HEK293T (cell line): ENCODE measurements around the gene IFNL3.

Source experiments
- CTCF ChIA-PET: fragments of 350-600 bp; formaldehyde crosslinking; extraction: SDS; loops from one replicate; lab custom pipeline; 2021; ENCODE audit warnings: antibody characterized with exemption, inconsistent platforms; lab: Yijun Ruan, JAX
- POLR2A ChIA-PET: fragments of 350-600 bp; formaldehyde crosslinking; extraction: SDS; loops from one replicate; lab custom pipeline; 2020; ENCODE audit warnings: antibody characterized with exemption, inconsistent platforms; lab: Yijun Ruan, JAX
- DNase-seq: peaks from one replicate; pipeline ENCODE4 v3.0.0; 2012; ENCODE audit warnings: mixed read lengths; ENCODE audit errors: extremely low spot score
- ARNT ChIP-seq: fragments of 450-650 bp; IDR thresholded peaks from 2 replicates; pipeline ENCODE4 v1.6.1; 2017; ENCODE audit warnings: mild to moderate bottlenecking
- BHLHE40 ChIP-seq: fragments of 450-650 bp; IDR thresholded peaks from 2 replicates; pipeline ENCODE4 v1.6.1; 2016; ENCODE audit warnings: mild to moderate bottlenecking, moderate library complexity, borderline replicate concordance
- FOXA1 ChIP-seq: fragments of 450-650 bp; IDR thresholded peaks from 2 replicates; pipeline ENCODE4 v1.6.1; 2016; ENCODE audit warnings: mild to moderate bottlenecking
- FOXK2 ChIP-seq: fragments of 450-650 bp; IDR thresholded peaks from 2 replicates; pipeline ENCODE4 v1.6.1; 2016; ENCODE audit warnings: mild to moderate bottlenecking
- HDGF ChIP-seq: fragments of 450-650 bp; IDR thresholded peaks from 2 replicates; pipeline ENCODE4 v1.6.1; 2017; ENCODE audit warnings: antibody characterized with exemption, borderline replicate concordance
- L3MBTL2 ChIP-seq: fragments of 450-650 bp; conservative IDR thresholded peaks from 2 replicates; pipeline ENCODE4 v1.6.1; 2016; ENCODE audit warnings: mild to moderate bottlenecking
- LEF1 ChIP-seq: fragments of 450-650 bp; IDR thresholded peaks from 2 replicates; pipeline ENCODE4 v1.6.1; 2017; ENCODE audit warnings: mild to moderate bottlenecking, borderline replicate concordance
- NFRKB ChIP-seq: fragments of 450-650 bp; IDR thresholded peaks from 2 replicates; pipeline ENCODE4 v1.6.1; 2016; ENCODE audit warnings: mild to moderate bottlenecking, moderate library complexity
- PKNOX1 ChIP-seq: fragments of 450-650 bp; IDR thresholded peaks from 2 replicates; pipeline ENCODE4 v1.6.1; 2016
- SP1 ChIP-seq: fragments of 450-650 bp; IDR thresholded peaks from 2 replicates; pipeline ENCODE4 v1.6.1; 2017
- SUZ12 ChIP-seq: fragments of 450-650 bp; IDR thresholded peaks from 2 replicates; pipeline ENCODE4 v1.6.1; 2016; ENCODE audit warnings: mild to moderate bottlenecking
- TARDBP ChIP-seq: fragments of 450-650 bp; IDR thresholded peaks from 2 replicates; pipeline ENCODE4 v1.6.1; 2016
- ZNF384 ChIP-seq: fragments of 450-650 bp; IDR thresholded peaks from 2 replicates; pipeline ENCODE4 v1.6.1; 2016

IFNL3 gene

GRCh38 chr19:39194832-39195542 lies 49.8 kb downstream of the IFNL3 start:
- TF ChIP-seq FOXK2 (no peak), ZNF384 (no peak), L3MBTL2 (no peak), BHLHE40 (no peak), ARNT (no peak), HDGF (no peak), LEF1 (no peak), SUZ12 (no peak), SP1 (no peak)
- DNase-seq, result no peak
- POLR2A ChIA-PET, result no interaction called here
- CTCF ChIA-PET, result interaction anchor here (0.6 kb wide), 1 partner anchor 8 kb away, joined by 4 read pairs; no protein-coding TSS in a partner anchor

DNA sequence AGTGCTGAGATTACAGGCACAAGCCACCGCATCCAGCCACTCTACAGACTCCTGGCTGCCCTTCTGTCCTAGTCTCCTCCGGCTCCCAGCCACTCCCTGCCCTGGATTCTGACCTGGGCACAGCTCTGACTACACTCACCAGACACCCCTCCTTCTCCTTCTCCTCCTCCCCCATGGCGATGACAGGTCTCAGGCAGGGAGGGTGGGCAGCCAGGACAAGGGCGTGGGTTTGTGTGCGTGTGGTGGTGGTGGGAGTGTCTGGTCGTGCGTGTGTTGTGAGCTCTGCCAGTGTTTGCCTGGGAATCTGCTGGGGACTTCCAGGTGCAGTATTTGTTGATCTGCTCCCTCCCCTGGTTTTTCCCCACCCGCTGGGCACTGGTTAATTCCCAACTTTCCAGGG lies 51.0 kb downstream of the IFNL3 start:
- TF ChIP-seq NFRKB (no peak), SUZ12 (no peak), HDGF (no peak), FOXK2 (no peak), BHLHE40 (no peak), FOXA1 (no peak), TARDBP (no peak), ZNF384 (no peak), SP1 (no peak), ARNT (no peak), PKNOX1 (no peak), L3MBTL2 (no peak)
- DNase-seq, result no peak
- ChIA-PET CTCF (no interaction called here), POLR2A (no interaction called here)
